ENCODE data around the gene OPCML.

Gene OPCML

GRCh38 chr11:133476570-133477250 lies 55.6 kb downstream of the OPCML start:
- Histone ChIP-seq H3K27ac (ENCODE audit: low read depth, low read length, poor library complexity, severe bottlenecking) (no peak overlapping the region), H3K9me3 (ENCODE audit: low read length) (no peaks in the 10 kb centered on the region), H3K4me2 (ENCODE audit: low read length) (no peak overlapping the region), H3K9me2 (ENCODE audit: low read depth, low read length) (no peaks in the 10 kb centered on the region), H3K27me3 (ENCODE audit: insufficient read depth, low read length) (no peaks in the 10 kb centered on the region), H4K20me1 (ENCODE audit: insufficient read depth, low read length) (no peaks in the 10 kb centered on the region), H3K36me3 (ENCODE audit: insufficient read depth, low read length) (no peaks in the 10 kb centered on the region), H3K79me2 (ENCODE audit: insufficient read depth, low read length) (no peaks in the 10 kb centered on the region), H3K9ac (ENCODE audit: low read length) (no peak overlapping the region), H3K4me3 (ENCODE audit: low read depth, low read length, poor library complexity, severe bottlenecking) (no peak overlapping the region), H3F3A (ENCODE audit: insufficient read depth, low read length) (no peaks in the 10 kb centered on the region), H3K4me1 (ENCODE audit: insufficient read depth, low read length, severe bottlenecking) (no peaks in the 10 kb centered on the region), H2AFZ (ENCODE audit: low read length) (no peak overlapping the region)
- TF ChIP-seq EZH2 (IDR thresholded peaks at IDR 0.05; ENCODE audit: borderline replicate concordance, low read length) (no peak), CTCF (IDR thresholded peaks at IDR 0.05; ENCODE audit: low read length) (no peak)

- no peaks in the 10 kb centered on the region for H3F3A ChIP-seq (ENCODE audit: insufficient read depth, low read length)
- no peaks in the 10 kb centered on the region for H3K27me3 ChIP-seq (ENCODE audit: insufficient read depth, low read length)
- no peak for TF ChIP-seq CTCF (IDR thresholded peaks at IDR 0.05; ENCODE audit: low read length)
- TF ChIP-seq EZH2 (IDR thresholded peaks at IDR 0.05; ENCODE audit: borderline replicate concordance, low read length): no peak
- H3K36me3 ChIP-seq (ENCODE audit: insufficient read depth, low read length): no peaks in the 10 kb centered on the region
- no peaks in the 10 kb centered on the region for H4K20me1 ChIP-seq (ENCODE audit: insufficient read depth, low read length)
- no peak overlapping the region for H3K9ac ChIP-seq (ENCODE audit: low read length)
- H3K4me1 ChIP-seq (ENCODE audit: insufficient read depth, low read length, severe bottlenecking): no peaks in the 10 kb centered on the region
- no peak overlapping the region for H2AFZ ChIP-seq (ENCODE audit: low read length)
- no peaks in the 10 kb centered on the region for H3K79me2 ChIP-seq (ENCODE audit: insufficient read depth, low read length)
- H3K4me2 ChIP-seq (ENCODE audit: low read length): no peak overlapping the region
- H3K9me3 ChIP-seq (ENCODE audit: low read length): no peaks in the 10 kb centered on the region
- no peak overlapping the region for H3K27ac ChIP-seq (ENCODE audit: low read depth, low read length, poor library complexity, severe bottlenecking)
- no peak overlapping the region for H3K4me3 ChIP-seq (ENCODE audit: low read depth, low read length, poor library complexity, severe bottlenecking)
- no peaks in the 10 kb centered on the region for H3K9me2 ChIP-seq (ENCODE audit: low read depth, low read length)
Observed at GRCh38 chr11:133474461-133474860, 57.8 kb downstream of the OPCML start.

GRCh38 chr11:133467686-133468085 lies 64.6 kb downstream of the OPCML start:
- no peaks in the 10 kb centered on the region for H3K9me3 ChIP-seq (ENCODE audit: low read length)
- no peaks in the 10 kb centered on the region for H3K9me2 ChIP-seq (ENCODE audit: low read depth, low read length)

More at GRCh38 chr11:133467686-133468085, 64.6 kb downstream of the OPCML start:
- no peak for TF ChIP-seq EZH2 (IDR thresholded peaks at IDR 0.05; ENCODE audit: borderline replicate concordance, low read length)
- no peak for TF ChIP-seq CTCF (IDR thresholded peaks at IDR 0.05; ENCODE audit: low read length)
- no peak overlapping the region for H3K9ac ChIP-seq (ENCODE audit: low read length)
- no peaks in the 10 kb centered on the region for H3K27me3 ChIP-seq (ENCODE audit: insufficient read depth, low read length)
- no peaks in the 10 kb centered on the region for H4K20me1 ChIP-seq (ENCODE audit: insufficient read depth, low read length)
- H3K4me1 ChIP-seq (ENCODE audit: insufficient read depth, low read length, severe bottlenecking): no peaks in the 10 kb centered on the region
- no peak overlapping the region for H3K4me3 ChIP-seq (ENCODE audit: low read depth, low read length, poor library complexity, severe bottlenecking)
- H3K4me2 ChIP-seq (ENCODE audit: low read length): no peak overlapping the region
- H3K36me3 ChIP-seq (ENCODE audit: insufficient read depth, low read length): no peaks in the 10 kb centered on the region
- H2AFZ ChIP-seq (ENCODE audit: low read length): no peak overlapping the region
- H3K27ac ChIP-seq (ENCODE audit: low read depth, low read length, poor library complexity, severe bottlenecking): no peak overlapping the region
- no peaks in the 10 kb centered on the region for H3K79me2 ChIP-seq (ENCODE audit: insufficient read depth, low read length)
- no peaks in the 10 kb centered on the region for H3F3A ChIP-seq (ENCODE audit: insufficient read depth, low read length)

Measured in OCI-LY1 (cell line).